ENCODE measurements around the gene ALKBH8. TPM values are rescaled to one million over a fixed set of nuclear protein-coding genes. Genes with fewer than 3 reads are reported as not detected.

Gene ALKBH8
- total RNA-seq (1 to 10 TPM; 6.3 to 8.3 (median 7.4) TPM), polyA plus RNA-seq (3.1 TPM)
- long read RNA-seq, donor 1, full-length matches to known transcripts: 8 of 13 reads
- long read RNA-seq, donor 1, partial matches to known transcripts: 2 of 13 reads
- long read RNA-seq, donor 1, other reads (novel, unspliced or antisense): 3 of 13 reads
- long read RNA-seq, donor 2, full-length matches to known transcripts: 1 of 1 reads
- long read RNA-seq, donor 2, partial matches to known transcripts: 0 of 1 reads
- long read RNA-seq, donor 2, other reads (novel, unspliced or antisense): 0 of 1 reads
- long read RNA-seq, donor 3, full-length matches to known transcripts: 7 of 22 reads
- long read RNA-seq, donor 3, partial matches to known transcripts: 6 of 22 reads
- long read RNA-seq, donor 3, other reads (novel, unspliced or antisense): 9 of 22 reads
- long read RNA-seq, donor 4, partial matches to known transcripts: 4 of 10 reads
- long read RNA-seq, donor 4, other reads (novel, unspliced or antisense): 5 of 10 reads

DNA sequence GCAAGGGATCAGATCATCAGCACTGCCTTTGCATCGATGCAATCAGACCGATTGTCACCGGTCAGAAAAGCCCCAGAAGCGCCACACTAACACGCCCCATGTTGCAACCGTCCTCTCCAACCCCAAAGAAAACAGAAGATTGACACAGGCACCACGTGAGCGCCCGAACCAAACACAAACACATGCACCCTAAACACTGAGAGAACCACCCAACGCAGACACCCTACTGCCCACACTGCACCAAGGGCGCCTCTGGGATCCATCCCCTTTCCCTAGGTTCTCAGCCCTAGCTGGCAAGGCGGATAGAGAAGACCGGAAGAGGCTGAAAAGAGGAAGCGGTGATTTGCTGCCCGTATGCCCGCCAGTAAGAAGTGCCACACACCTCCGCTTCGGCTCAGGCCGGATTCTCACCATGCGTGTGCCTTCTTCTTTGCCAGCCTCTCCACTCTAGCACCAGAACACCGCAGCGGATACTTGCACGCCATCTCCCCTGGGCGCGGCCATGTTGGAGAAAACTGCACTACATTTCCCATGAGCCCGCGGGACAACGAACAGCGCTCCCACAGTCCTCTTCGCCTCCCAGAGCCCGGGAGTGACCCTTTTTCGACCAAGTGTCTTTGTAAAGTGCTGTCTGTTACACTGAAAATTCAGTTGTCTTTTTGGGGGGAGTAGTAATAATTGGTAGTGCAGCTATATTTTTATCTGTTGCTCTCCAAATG is at the start of gene ALKBH8:
ALKBH8 (minus strand) TSS at position 517 of the 719 bp plus-strand sequence. CDS start 4,842 bp downstream, outside the sequence.
- intact Hi-C loops (cut with DNase I): loop anchor here in 1 of 4 donors (10.0 kb wide), 1 partner anchor 209 kb away; no protein-coding TSS in a partner anchor
- under 1% methylated on average over 32 of the region's 32 CpGs for WGBS
- peak; percentile 97 to 98 for ATAC-seq

GRCh38 chr11:107612445-107612844 is 46.9 kb upstream of the ALKBH8 start:
- Histone ChIP-seq H3K27ac (ENCODE audit: low read length) (no peak overlapping the region), H3K4me3 (ENCODE audit: low read length) (no peak overlapping the region), H3K27me3 (ENCODE audit: control insufficient read depth, insufficient read depth) (no peaks in the 10 kb centered on the region), H3K4me1 (ENCODE audit: control insufficient read depth, insufficient read depth, low read length) (no peaks in the 10 kb centered on the region), H3K9me3 (ENCODE audit: control insufficient read depth, low read length) (no peaks in the 10 kb centered on the region)
- intact Hi-C loops (cut with DNase I): no loop called here
- ATAC-seq (no peak), DNase-seq (no peak)
- WGBS: over 99% methylated on average over 2 of the region's 2 CpGs

More for the DNA sequence above, at the start of gene ALKBH8:
- no peaks in the 10 kb centered on the region for H3K9me3 ChIP-seq (ENCODE audit: control insufficient read depth, low read length)
- peak; percentile 76 to 90 (median 86) for DNase-seq
- H3K4me3 ChIP-seq (ENCODE audit: low read length): peak within 1 kb of the TSS; percentile 79
- no peaks in the 10 kb centered on the region for H3K27me3 ChIP-seq (ENCODE audit: control insufficient read depth, insufficient read depth)
- peaks cover 3% of the 10 kb centered on the region for H3K4me1 ChIP-seq (ENCODE audit: control insufficient read depth, insufficient read depth, low read length)
- H3K27ac ChIP-seq (ENCODE audit: low read length): peak within 1 kb of the TSS; percentile 89

GRCh38 chr11:107609400-107610218 is 44.1 kb upstream of the ALKBH8 start:
- H3K9me3 ChIP-seq (ENCODE audit: control insufficient read depth, low read length): no peaks in the 10 kb centered on the region
- no peaks in the 10 kb centered on the region for H3K4me1 ChIP-seq (ENCODE audit: control insufficient read depth, insufficient read depth, low read length)
- H3K27me3 ChIP-seq (ENCODE audit: control insufficient read depth, insufficient read depth): no peaks in the 10 kb centered on the region
- DNase-seq (no peak), ATAC-seq (no peak)
- 56% methylated on average over 10 of the region's 10 CpGs for WGBS
- intact Hi-C loops (cut with DNase I): no loop called here
- no peak overlapping the region for H3K27ac ChIP-seq (ENCODE audit: low read length)
- H3K4me3 ChIP-seq (ENCODE audit: low read length): no peak overlapping the region

GRCh38 chr11:107608809-107609208 is 43.3 kb upstream of the ALKBH8 start:
- no peaks in the 10 kb centered on the region for H3K9me3 ChIP-seq (ENCODE audit: control insufficient read depth, low read length)
- H3K27me3 ChIP-seq (ENCODE audit: control insufficient read depth, insufficient read depth): no peaks in the 10 kb centered on the region
- no peak overlapping the region for H3K4me3 ChIP-seq (ENCODE audit: low read length)
- ATAC-seq: no peak
- no peak overlapping the region for H3K27ac ChIP-seq (ENCODE audit: low read length)
- H3K4me1 ChIP-seq (ENCODE audit: control insufficient read depth, insufficient read depth, low read length): no peaks in the 10 kb centered on the region
- 46% methylated on average over 2 of the region's 2 CpGs for WGBS
- intact Hi-C loops (cut with DNase I): no loop called here
- DNase-seq: no peak

- no peak for ATAC-seq
- 78% methylated on average over 3 of the region's 3 CpGs for WGBS
- no peak for DNase-seq
- Histone ChIP-seq H3K4me1 (ENCODE audit: control insufficient read depth, insufficient read depth, low read length) (no peaks in the 10 kb centered on the region), H3K27ac (ENCODE audit: low read length) (no peak overlapping the region), H3K4me3 (ENCODE audit: low read length) (no peak overlapping the region), H3K27me3 (ENCODE audit: control insufficient read depth, insufficient read depth) (no peaks in the 10 kb centered on the region), H3K9me3 (ENCODE audit: control insufficient read depth, low read length) (no peaks in the 10 kb centered on the region)
- intact Hi-C loops (cut with DNase I): no loop called here
Observed at GRCh38 chr11:107606141-107606540, 40.6 kb upstream of the ALKBH8 start.

GRCh38 chr11:107605061-107606006 is 39.8 kb upstream of the ALKBH8 start:
- no peaks in the 10 kb centered on the region for H3K4me1 ChIP-seq (ENCODE audit: control insufficient read depth, insufficient read depth, low read length)
- no peak for DNase-seq
- no peak overlapping the region for H3K4me3 ChIP-seq (ENCODE audit: low read length)
- 90% methylated on average over 9 of the region's 9 CpGs for WGBS
- no peaks in the 10 kb centered on the region for H3K9me3 ChIP-seq (ENCODE audit: control insufficient read depth, low read length)
- H3K27ac ChIP-seq (ENCODE audit: low read length): no peak overlapping the region
- intact Hi-C loops (cut with DNase I): no loop called here
- no peak for ATAC-seq
- no peaks in the 10 kb centered on the region for H3K27me3 ChIP-seq (ENCODE audit: control insufficient read depth, insufficient read depth)

DNA sequence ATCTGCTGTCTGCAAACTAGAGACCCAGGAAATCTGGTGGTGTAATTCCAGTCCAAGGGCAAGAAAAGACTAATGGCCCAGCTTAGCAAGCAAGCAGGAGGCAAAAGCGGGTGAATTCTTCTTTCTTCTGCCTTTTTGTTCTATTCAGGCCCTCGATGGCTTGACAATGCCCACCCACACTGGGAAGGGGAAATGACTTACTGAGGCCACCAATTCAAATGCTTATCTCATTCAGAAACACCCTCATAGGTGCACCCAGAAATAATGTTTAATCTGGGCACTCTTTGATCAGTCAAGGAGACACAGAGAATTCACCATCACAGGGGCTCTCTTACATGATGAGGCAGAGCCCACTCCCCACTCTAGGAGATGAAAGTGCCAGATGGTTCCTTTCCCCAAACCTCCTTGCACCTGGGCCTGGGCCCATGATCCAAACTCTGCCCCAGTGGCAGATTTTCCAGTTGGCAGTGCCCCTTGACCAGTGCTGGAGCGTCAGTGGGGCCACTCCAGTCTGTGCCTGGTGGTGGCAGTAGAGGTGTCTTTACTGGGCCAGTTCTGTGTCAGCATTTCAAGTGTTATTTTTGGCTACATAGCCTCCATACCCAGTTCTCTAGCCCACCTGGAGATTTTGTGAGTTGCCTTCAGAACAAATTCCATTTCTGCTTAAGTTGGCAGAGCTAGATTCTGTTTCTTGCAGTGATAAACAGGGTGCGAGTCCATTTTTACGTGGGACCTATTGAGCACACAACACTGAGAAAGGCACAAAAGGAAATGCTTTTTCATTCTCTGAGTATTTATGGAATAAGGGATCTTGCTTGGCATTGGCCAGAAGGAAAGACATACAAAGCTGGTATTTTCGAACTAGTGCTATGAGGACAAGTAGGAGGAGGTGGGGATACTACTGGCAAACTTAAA is 32.9 kb upstream of the ALKBH8 start:
- DNase-seq (peak; percentile 17 to 60 (median 39)), ATAC-seq (peak; percentile 57 to 71)
- intact Hi-C loops (cut with DNase I): no loop called here
- 56% methylated on average over 6 of the region's 6 CpGs for WGBS
- Histone ChIP-seq H3K9me3 (ENCODE audit: control insufficient read depth, low read length) (no peaks in the 10 kb centered on the region), H3K27ac (ENCODE audit: low read length) (peak overlapping the region; percentile 37), H3K27me3 (ENCODE audit: control insufficient read depth, insufficient read depth) (no peaks in the 10 kb centered on the region), H3K4me3 (ENCODE audit: low read length) (no peak overlapping the region), H3K4me1 (ENCODE audit: control insufficient read depth, insufficient read depth, low read length) (peaks cover 2% of the 10 kb centered on the region)

- 52% methylated on average over 2 of the region's 2 CpGs for WGBS
- Histone ChIP-seq H3K4me3 (ENCODE audit: low read length) (no peak overlapping the region), H3K27me3 (ENCODE audit: control insufficient read depth, insufficient read depth) (no peaks in the 10 kb centered on the region), H3K9me3 (ENCODE audit: control insufficient read depth, low read length) (no peaks in the 10 kb centered on the region), H3K27ac (ENCODE audit: low read length) (no peak overlapping the region), H3K4me1 (ENCODE audit: control insufficient read depth, insufficient read depth, low read length) (peaks cover 2% of the 10 kb centered on the region)
- no peak for DNase-seq
- no peak for ATAC-seq
- intact Hi-C loops (cut with DNase I): no loop called here
Observed at GRCh38 chr11:107594736-107595135, 29.2 kb upstream of the ALKBH8 start.

DNA sequence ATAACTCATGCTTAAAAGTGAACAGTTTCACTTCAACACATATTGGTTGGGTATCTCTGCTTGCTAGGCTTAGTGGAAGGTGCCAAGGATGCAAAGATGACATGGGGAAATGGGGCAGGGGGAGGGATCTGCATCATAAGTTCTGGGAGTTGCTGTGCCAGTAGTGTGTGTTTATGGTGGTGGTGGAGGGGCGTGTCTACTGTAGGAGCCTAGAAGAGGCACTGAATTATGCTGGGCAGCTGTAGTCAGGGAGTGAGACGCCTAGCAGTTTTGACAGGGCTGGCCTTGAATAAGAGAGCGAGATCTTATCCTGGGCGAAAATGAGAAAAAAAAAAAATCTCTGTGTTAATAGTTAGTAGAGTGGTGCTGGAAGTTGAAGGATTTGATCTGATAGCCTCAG is 28.4 kb upstream of the ALKBH8 start:
- 49% methylated on average over 4 of the region's 4 CpGs for WGBS
- H3K27me3 ChIP-seq (ENCODE audit: control insufficient read depth, insufficient read depth): no peaks in the 10 kb centered on the region
- no peak overlapping the region for H3K27ac ChIP-seq (ENCODE audit: low read length)
- intact Hi-C loops (cut with DNase I): no loop called here
- no peak overlapping the region for H3K4me3 ChIP-seq (ENCODE audit: low read length)
- ATAC-seq: no peak
- peaks cover 2% of the 10 kb centered on the region for H3K4me1 ChIP-seq (ENCODE audit: control insufficient read depth, insufficient read depth, low read length)
- H3K9me3 ChIP-seq (ENCODE audit: control insufficient read depth, low read length): no peaks in the 10 kb centered on the region
- no peak for DNase-seq
